GM19351 (cell line): ENCODE data around the gene TRDMT1.

Experiments
- ATAC-seq: cut with Tn5 transposase; IDR thresholded peaks from one replicate; pipeline ENCODE4 v1.9.1; 2021; ENCODE audit warnings: mild to moderate bottlenecking, moderate library complexity; ENCODE audit not compliant: unreplicated experiment

The TRDMT1 gene

GRCh38 chr10:17200912-17201793 lies at the start of gene TRDMT1:
Gene TRDMT1 (minus strand): TSS chr10:17201672. CDS start chr10:17201634, 38 bp downstream.
- peak; percentile 94 for ATAC-seq

GRCh38 chr10:17250736-17251135 lies 49.3 kb upstream of the TRDMT1 start:
- no peak for ATAC-seq

DNA sequence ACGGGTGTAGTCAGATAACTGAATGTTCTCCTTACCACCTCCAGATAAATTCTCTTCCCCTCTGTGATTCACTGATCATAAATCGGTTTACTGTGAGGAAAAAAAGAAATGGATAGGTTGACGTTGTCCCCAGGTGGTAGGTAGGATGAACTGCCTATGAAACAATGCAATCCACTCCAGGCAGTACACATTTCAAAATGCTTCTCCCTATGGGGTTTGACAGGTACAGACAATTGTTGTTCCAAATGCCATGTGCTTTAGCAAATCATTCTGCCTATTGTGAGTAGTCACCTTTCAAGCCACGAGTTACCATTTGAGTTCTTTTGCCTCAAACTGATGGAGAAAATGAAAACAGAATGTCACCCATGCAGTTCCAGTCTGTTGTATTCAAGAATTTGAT lies 48.3 kb upstream of the TRDMT1 start:
- peak; percentile 52 for ATAC-seq

DNA sequence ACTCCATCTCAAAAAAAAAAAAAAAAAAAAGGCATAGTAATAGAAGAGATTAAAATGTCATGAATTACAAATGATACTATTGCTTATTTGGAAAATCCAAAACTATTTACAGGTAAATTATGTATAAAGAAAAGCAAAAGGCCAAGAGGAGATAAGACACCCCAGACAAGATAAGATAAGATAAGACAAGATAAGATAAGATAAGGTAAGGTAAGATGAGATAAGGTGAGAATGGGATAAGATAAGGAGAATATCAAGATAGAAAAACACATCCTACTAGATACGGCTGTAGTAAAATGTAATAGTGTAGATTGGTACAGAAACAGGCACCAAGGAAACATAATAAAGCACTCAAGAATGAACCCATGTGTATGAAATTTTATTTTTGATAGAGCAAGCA lies 47.5 kb upstream of the TRDMT1 start:
- no peak for ATAC-seq

DNA sequence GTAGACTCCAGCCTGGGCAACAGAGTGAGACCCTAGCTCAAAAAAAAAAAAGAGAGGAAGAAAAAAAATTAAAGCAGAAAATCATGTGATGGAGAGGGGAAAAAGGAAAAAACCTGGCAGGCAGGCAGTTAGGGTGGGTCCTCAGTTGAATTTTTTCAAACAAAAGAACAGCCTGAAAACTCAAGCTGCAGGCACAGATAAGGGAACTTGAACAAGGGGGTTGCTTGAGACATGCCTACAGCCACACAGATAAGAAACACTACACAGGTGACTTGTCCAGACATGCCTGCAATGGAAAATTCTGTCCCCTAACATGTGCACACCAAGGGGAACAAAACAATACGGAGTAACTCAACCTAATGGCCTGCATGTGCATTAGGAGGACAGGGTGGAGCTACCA lies 45.7 kb upstream of the TRDMT1 start:
- ATAC-seq, result no peak

DNA sequence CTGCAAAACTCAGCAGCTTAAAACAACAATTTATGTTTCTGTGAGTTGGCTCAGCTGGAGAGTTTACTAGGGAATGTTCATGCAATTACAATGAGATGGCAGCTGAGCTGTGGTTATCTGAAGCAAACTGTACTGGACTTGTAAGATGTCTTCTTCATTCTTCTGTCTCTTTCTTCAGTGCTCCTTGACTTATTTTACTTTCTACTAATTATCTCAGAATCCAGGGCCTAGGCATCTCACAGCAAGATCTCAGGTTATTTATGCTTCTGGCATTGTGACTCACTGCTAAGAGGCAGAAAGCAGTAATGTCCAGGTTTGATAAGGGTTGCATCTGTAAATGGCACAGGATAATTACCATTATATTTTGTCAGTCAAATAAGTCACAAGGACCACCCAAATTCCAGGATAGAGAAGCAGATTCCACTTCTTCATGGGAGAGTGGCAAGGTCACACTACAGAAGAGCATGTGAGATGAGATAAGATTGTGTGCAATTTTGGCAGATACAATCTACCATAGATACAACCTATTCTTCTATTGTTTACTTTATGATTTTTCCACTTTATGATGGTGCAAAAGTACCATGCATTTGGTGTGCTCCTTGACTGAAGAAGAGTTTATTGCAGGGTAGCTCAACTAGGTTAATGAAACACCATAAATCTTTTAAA lies 43.4 kb upstream of the TRDMT1 start:
- ATAC-seq, result no peak

DNA sequence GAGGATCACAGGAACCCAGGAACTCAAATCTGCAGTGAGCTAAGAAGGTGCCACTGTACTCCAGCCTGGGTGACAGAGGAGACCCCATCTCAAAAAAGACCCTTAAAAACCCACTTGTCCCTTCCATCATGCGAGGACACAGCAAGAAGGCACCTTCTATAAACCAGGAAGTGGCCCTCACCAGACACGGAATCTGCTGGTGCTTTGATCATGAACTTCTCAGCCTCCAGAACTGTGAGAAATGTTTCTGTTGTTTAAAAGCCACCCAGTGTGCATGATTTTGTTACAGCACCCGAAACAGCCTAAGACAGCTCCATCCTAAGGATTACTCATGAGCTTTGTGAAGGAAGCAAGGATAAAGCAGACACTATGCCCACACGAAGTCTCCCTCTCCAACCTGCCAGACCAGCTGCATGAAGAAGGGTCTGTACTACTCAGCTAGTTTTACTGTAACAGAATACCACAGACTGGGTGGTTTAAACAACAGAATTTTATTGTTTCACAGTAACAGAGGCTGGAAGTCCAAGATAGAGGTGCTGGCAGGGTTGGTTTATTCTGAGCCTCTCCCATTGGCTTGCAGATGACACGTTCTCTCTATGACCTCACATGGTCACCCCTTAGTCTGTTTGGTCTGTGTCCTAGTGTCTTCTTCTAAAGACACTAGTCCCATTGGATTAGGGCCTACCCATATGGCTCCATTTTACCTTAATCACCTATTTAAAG lies 40.3 kb upstream of the TRDMT1 start:
- ATAC-seq, result no peak

DNA sequence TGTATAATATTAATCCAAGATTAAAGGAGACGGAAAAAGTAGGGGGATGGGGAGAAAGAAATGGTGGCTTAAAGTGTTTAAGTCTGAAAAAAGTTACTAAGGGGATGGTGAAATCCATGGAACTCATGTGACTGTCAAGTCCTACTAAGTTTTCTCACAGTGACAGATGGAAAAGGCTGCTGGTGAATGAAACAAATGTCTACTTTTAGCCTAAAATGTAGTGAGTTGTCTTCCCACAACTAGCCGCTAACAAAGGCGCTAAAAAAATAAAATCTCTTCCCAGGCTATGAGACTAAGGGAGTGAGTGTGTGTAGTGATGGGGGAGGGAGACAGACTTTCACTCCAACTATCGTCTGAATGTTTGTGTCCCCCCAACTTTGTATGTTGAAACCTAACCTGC lies 39.1 kb upstream of the TRDMT1 start:
- ATAC-seq, result no peak

GRCh38 chr10:17240096-17240495 lies 38.6 kb upstream of the TRDMT1 start:
- ATAC-seq, result no peak

DNA sequence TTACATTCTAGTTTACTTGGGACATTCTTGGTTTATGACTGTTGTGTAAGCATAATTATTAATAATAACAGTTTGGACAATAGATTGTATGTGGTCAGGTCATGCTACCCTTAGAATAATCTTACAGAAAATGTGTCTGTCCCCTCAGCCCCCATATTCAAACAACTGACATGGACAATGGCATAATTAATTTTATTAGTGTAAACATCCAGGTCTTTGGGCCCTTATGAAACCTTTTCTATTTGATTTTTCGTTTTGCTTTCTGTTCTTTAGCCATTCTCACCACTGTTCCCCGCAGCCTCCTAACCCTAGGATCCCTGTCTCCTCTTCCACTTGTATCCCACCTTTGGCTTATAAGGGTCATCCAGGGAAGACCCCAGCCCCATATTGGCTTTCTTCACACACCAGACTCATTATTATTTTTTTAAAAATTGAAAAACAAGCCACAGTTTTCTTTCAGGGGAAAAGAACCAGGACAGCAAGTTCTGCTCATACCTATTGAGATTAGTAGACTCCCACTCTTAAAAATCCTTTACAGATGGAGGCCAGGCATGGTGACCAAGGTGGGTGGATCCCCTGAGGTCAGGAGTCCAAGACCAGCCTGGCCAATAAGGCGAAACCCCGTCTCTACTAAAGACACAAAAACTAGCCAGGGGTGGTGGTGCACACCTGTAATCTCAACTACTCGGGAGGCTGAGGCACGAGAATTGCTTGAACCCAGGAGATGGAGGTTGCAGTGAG lies 38.0 kb upstream of the TRDMT1 start:
- ATAC-seq, result no peak

DNA sequence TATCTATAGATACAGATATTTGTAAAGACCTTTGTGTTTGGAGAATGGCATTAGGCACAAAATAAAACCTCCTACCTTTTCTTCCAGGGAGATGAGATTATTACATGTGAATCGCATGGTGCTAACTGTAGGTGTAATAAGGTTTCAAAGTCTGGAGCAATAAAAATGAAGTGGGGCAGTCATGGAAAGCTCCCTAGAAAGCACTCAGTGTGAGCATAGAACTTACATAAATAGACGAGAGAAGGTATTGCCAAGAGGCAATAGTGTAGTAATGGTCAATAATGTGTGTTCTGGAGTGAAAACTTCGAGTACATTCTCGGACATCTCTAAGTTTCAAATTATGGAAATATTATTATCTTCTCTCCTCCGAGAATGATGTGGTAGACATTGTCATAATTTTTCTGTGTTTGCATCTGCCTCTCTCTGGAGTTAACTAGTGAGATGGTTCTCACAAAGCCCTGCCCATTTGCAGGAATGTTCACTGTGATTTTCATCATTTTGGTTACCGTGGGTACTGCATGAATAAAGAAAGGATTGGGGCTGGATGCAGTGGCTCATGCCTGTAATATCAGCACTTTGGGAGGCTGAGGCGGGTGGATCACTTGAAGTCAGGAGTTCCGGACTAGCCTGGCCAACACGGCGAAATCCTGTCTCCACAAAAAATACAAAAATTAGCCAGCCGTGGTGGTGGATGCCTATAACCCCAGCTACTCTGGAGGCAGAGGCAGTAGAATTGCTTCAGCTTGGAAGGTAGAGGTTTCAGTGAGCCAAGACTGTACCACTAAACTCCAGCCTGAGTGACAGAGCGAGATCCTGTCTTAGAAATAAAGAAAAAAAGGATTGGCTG lies 37.2 kb upstream of the TRDMT1 start:
- ATAC-seq, result no peak

GRCh38 chr10:17237915-17238444 lies 36.5 kb upstream of the TRDMT1 start:
- no peak for ATAC-seq

- no peak for ATAC-seq
These were observed 35.7 kb upstream of the TRDMT1 start for GRCh38 chr10:17237149-17237527.

GRCh38 chr10:17236468-17237148 lies 35.1 kb upstream of the TRDMT1 start:
- ATAC-seq, result no peak

GRCh38 chr10:17235136-17235535 lies 33.7 kb upstream of the TRDMT1 start:
- ATAC-seq, result no peak

- no peak for ATAC-seq
These were observed 33.0 kb upstream of the TRDMT1 start for GRCh38 chr10:17234431-17234945.

DNA sequence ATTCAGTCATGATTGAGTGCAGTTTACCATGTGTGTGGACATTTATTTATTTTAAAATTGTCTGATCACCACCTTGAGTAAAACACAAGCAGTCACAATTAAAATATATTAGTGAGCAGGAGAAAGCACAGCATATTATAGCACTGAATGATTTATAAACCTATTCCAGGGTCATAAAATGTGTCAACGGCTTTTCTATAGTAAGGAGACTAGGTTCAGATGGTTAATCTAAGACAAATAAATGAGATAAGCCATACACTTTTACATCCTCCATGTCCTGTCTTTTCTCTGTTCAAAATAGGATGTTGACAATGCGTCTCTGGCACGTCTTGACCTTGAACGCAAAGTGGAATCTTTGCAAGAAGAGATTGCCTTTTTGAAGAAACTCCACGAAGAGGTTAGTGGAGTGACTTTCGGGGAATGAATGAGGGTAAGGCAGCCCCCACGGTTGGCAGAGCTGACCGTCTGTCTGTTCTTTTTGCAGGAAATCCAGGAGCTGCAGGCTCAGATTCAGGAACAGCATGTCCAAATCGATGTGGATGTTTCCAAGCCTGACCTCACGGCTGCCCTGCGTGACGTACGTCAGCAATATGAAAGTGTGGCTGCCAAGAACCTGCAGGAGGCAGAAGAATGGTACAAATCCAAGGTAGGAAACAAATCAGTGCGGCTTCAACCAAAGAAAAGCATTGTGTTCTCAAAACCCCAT lies 32.0 kb upstream of the TRDMT1 start:
- ATAC-seq, result no peak

GRCh38 chr10:17232276-17232960 lies 30.9 kb upstream of the TRDMT1 start:
- peak; percentile 10 for ATAC-seq
